ENCODE data around the gene MOSPD2.

DNA sequence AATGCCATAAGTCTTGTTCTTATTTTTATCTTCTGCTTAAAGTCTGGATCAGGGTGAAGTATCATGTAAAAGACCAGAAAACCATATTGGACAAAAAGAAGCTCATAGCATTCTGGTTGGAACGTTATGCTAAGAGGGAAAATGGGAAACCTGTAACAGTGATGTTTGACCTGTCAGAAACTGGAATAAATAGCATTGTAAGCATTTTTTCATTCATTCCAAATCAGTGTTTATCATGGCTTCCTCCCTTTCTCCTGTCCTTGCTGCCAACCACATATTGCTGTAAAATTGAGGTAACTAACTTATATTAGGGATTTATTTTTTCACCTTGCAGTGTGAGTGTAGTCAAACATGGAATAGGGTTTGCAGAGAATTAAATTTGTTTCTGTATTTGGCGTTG lies 23.8 kb downstream of the MOSPD2 start:
- TF ChIP-seq, protein P1, sequence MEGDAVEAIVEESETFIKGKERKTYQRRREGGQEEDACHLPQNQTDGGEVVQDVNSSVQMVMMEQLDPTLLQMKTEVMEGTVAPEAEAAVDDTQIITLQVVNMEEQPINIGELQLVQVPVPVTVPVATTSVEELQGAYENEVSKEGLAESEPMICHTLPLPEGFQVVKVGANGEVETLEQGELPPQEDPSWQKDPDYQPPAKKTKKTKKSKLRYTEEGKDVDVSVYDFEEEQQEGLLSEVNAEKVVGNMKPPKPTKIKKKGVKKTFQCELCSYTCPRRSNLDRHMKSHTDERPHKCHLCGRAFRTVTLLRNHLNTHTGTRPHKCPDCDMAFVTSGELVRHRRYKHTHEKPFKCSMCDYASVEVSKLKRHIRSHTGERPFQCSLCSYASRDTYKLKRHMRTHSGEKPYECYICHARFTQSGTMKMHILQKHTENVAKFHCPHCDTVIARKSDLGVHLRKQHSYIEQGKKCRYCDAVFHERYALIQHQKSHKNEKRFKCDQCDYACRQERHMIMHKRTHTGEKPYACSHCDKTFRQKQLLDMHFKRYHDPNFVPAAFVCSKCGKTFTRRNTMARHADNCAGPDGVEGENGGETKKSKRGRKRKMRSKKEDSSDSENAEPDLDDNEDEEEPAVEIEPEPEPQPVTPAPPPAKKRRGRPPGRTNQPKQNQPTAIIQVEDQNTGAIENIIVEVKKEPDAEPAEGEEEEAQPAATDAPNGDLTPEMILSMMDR (conservative IDR thresholded peaks at IDR 0.05; ENCODE audit: low read depth, low read length): no peak
- TF ChIP-seq EZH2phosphoT487 (IDR thresholded peaks at IDR 0.05; ENCODE audit: borderline replicate concordance, low read length) (no peak), EZH2 (IDR thresholded peaks at IDR 0.05; ENCODE audit: low read length, unreplicated experiment) (no peak)

Data from PC-3 (cell line).